ENCODE measurements around the gene FBXL5.

The FBXL5 gene, protein sequence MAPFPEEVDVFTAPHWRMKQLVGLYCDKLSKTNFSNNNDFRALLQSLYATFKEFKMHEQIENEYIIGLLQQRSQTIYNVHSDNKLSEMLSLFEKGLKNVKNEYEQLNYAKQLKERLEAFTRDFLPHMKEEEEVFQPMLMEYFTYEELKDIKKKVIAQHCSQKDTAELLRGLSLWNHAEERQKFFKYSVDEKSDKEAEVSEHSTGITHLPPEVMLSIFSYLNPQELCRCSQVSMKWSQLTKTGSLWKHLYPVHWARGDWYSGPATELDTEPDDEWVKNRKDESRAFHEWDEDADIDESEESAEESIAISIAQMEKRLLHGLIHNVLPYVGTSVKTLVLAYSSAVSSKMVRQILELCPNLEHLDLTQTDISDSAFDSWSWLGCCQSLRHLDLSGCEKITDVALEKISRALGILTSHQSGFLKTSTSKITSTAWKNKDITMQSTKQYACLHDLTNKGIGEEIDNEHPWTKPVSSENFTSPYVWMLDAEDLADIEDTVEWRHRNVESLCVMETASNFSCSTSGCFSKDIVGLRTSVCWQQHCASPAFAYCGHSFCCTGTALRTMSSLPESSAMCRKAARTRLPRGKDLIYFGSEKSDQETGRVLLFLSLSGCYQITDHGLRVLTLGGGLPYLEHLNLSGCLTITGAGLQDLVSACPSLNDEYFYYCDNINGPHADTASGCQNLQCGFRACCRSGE

DNA sequence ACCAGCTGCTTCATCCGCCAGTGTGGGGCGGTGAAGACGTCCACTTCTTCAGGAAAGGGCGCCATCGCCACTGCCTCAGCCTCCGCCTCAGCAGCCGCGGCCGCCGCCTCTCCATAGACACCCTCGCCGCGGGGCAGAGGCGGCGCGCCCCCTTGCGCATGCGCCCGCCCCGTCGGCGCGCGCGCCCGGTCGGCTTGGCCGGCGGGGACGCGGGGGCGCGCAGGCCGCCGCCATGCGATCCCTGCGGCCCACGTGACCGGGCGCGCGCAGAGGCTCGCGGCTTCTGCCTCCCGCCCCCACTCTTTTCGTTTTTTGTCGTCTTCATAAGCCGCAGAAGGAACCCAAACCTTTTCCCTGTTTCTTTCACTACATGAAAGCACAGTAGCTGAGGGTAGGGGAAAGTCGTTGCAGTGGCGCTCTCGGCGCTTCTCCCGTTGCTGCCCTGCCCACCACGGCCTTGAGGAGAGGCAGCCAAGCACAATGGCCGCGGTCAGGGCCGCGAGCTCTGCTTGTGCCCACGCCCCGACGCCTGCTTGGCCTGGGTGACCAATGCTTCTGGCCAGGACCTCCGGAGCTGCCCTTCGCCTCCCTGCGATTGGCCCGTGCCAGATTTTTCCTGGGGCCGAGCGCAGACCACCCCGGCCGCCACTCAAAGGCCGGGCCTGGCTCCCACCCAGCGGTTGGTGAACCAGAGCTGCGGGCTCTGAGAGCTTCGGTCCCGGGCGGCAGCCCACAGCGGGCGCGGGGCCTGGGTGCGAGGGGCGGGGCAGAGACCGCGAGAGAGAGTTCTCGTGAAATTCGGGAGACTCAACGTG lies at the start of gene FBXL5:
TSS of gene FBXL5 (minus strand) at position 135 of the 815 bp plus-strand sequence. CDS start at position 65, 70 bp downstream.
- Histone ChIP-seq H3K36me3 (replicated peaks) (no peaks in the 10 kb centered on the region), H3K27me3 (replicated peaks) (no peaks in the 10 kb centered on the region), H3K4me3 (ENCODE audit: low read depth, low read length) (peak within 1 kb of the TSS; percentile 76), H3K27ac (peak within 1 kb of the TSS; percentile 92)
- in situ Hi-C loops (cut with HindIII; ENCODE audit: low pct_ligation_motif_present, low sequenced_read_pairs) = no loop called here
- DNase-seq = peak; percentile 56
- TF ChIP-seq, protein P1, sequence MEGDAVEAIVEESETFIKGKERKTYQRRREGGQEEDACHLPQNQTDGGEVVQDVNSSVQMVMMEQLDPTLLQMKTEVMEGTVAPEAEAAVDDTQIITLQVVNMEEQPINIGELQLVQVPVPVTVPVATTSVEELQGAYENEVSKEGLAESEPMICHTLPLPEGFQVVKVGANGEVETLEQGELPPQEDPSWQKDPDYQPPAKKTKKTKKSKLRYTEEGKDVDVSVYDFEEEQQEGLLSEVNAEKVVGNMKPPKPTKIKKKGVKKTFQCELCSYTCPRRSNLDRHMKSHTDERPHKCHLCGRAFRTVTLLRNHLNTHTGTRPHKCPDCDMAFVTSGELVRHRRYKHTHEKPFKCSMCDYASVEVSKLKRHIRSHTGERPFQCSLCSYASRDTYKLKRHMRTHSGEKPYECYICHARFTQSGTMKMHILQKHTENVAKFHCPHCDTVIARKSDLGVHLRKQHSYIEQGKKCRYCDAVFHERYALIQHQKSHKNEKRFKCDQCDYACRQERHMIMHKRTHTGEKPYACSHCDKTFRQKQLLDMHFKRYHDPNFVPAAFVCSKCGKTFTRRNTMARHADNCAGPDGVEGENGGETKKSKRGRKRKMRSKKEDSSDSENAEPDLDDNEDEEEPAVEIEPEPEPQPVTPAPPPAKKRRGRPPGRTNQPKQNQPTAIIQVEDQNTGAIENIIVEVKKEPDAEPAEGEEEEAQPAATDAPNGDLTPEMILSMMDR (IDR thresholded peaks at IDR 0.05; ENCODE audit: low read depth, low read length, missing control alignments) = no peak

DNA sequence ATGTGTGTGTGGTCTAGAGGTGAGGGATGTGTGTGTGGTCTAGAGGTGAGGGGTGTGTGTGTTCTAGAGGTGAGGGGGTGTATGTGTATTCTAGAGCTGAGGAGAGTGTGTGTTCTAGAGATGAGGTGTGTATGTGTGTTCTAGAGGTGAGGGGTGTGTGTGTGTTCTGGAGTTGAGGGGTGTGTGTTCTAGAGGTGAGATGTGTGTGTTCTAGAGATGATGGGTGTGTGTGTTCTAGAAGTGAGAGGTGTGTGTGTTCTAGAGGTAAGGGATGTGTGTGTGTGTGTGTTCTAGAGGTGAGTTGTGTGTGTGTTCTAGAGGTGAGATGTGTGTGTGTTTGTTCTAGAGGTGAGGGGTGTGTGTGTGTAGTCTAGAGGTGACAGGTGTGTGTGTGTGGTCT lies 49.0 kb upstream of the FBXL5 start:
- in situ Hi-C loops (cut with HindIII; ENCODE audit: low pct_ligation_motif_present, low sequenced_read_pairs) = no loop called here
- Histone ChIP-seq H3K27me3 (replicated peaks) (no peaks in the 10 kb centered on the region), H3K27ac (no peak overlapping the region), H3K4me3 (ENCODE audit: low read depth, low read length) (no peak overlapping the region), H3K36me3 (replicated peaks) (no peaks in the 10 kb centered on the region)
- TF ChIP-seq, protein P1 (IDR thresholded peaks at IDR 0.05; ENCODE audit: low read depth, low read length, missing control alignments) = no peak
- no peak for DNase-seq

DNA sequence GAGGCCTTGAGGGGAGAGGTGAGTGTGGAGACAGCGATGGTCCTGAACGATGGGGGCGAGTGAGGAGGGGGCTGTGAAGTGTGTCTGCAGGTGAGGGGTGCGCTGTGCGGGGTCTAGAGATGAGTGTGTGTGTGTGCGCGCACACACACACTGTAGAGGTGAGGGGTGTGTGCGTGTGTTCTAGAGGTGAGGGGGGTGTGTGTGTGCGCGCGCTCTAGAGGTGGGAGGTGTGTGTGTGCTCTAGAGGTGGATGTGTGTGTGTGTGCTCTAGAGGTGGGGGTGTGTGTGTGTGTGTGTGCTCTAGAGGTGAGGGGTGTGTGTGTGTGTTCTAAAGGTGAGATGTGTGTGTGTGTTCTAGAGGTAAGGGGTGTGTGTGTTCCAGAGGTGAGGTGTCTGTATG lies 48.3 kb upstream of the FBXL5 start:
- peak overlapping the region; percentile 66 for H3K4me3 ChIP-seq (ENCODE audit: low read depth, low read length)
- no peak for DNase-seq
- TF ChIP-seq, protein P1 (IDR thresholded peaks at IDR 0.05; ENCODE audit: low read depth, low read length, missing control alignments) = no peak
- no peaks in the 10 kb centered on the region for H3K36me3 ChIP-seq (replicated peaks)
- H3K27ac ChIP-seq = no peak overlapping the region
- no peaks in the 10 kb centered on the region for H3K27me3 ChIP-seq (replicated peaks)
- in situ Hi-C loops (cut with HindIII; ENCODE audit: low pct_ligation_motif_present, low sequenced_read_pairs) = no loop called here

DNA sequence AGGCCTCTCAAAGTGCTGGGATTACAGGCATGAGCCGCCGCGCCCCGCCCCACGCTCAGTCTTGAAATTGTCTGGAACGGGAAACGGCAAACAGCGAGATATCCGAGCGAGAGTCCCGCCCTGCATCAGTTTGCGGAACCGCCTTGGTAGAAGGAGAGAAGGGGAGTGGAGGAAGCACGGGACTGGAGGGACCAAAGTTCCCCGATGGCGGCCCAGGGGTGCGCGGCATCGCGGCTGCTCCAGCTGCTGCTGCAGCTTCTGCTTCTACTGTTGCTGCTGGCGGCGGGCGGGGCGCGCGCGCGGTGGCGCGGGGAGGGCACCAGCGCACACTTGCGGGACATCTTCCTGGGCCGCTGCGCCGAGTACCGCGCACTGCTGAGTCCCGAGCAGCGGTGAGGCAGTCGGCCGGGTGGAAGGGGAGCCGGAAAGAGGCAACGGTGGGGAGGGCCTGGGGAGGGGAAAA lies 47.8 kb upstream of the FBXL5 start, which contains the start of gene BST1:
TSS of gene BST1 (plus strand) at position 125 of the 463 bp plus-strand sequence. CDS start at position 205, 80 bp downstream.
- Histone ChIP-seq H3K27me3 (replicated peaks) (no peaks in the 10 kb centered on the region), H3K36me3 (replicated peaks) (no peaks in the 10 kb centered on the region), H3K27ac (no peak within 1 kb of the TSS), H3K4me3 (ENCODE audit: low read depth, low read length) (peak within 1 kb of the TSS; percentile 66)
- TF ChIP-seq, protein P1 (IDR thresholded peaks at IDR 0.05; ENCODE audit: low read depth, low read length, missing control alignments) = no peak
- in situ Hi-C loops (cut with HindIII; ENCODE audit: low pct_ligation_motif_present, low sequenced_read_pairs) = no loop called here
- DNase-seq = peak; percentile 71

DNA sequence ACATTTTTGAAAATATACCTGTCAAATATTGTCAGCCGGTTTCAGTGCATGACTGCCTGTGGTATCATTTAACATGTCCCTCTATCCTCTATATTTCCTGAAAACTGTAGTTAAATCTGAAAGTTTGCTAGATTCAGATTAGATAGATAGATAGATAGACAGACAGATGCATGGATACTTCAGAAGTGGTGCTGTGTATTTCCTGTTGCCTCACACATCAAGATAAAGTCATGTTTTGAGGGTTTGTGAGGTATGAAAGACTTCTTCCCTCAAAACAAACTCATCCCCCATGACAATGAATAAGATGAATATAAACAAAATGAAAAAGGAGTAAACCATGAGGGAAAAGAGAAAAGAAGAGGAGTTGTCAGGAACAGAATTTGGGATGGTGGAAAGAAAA lies 41.7 kb upstream of the FBXL5 start:
- Histone ChIP-seq H3K4me3 (ENCODE audit: low read depth, low read length) (no peak overlapping the region), H3K27ac (no peak overlapping the region), H3K27me3 (replicated peaks) (no peaks in the 10 kb centered on the region), H3K36me3 (replicated peaks) (no peaks in the 10 kb centered on the region)
- no peak for DNase-seq
- TF ChIP-seq, protein P1 (IDR thresholded peaks at IDR 0.05; ENCODE audit: low read depth, low read length, missing control alignments) = no peak
- in situ Hi-C loops (cut with HindIII; ENCODE audit: low pct_ligation_motif_present, low sequenced_read_pairs) = no loop called here
